ENCODE results near the gene KRTAP10-5. TPM values are rescaled to one million over a fixed set of nuclear protein-coding genes. Genes with fewer than 3 reads are reported as not detected.

The KRTAP10-5 gene
- polyA plus RNA-seq, 1 experiment, result not detected

DNA sequence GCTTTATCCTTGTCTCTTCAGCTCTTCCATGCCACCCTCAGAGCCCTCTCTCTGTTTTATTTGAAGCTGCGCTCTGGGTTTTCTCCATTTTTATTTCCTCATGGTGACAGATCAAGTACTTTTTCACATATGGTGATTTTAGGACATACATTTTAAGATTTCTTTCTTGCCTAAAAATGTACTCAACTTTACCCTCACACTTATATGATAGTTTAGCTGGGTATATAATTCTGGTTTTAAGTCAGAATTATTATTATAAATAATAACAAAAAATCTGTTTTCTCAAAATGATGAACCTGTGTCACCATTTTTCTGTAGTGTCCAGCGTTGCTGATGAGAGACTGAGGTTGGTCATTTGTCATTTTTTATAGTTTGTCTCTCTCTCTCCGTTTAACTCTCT lies 754 bp upstream of the KRTAP10-5 start:
- CTCF ChIA-PET, result no interaction called here
- POLR2A ChIA-PET, result no interaction called here
- Histone ChIP-seq H3K4me3 (ENCODE audit: low read depth, low read length) (no peak overlapping the region), H3K27me3 (ENCODE audit: control insufficient read depth, insufficient read depth, low read length) (no peaks in the 10 kb centered on the region), H3K27ac (ENCODE audit: low read depth, low read length) (no peak overlapping the region), H3K9me3 (ENCODE audit: control insufficient read depth, insufficient read depth, low read length) (peaks cover 30% of the 10 kb centered on the region)
- TF ChIP-seq, protein P1, sequence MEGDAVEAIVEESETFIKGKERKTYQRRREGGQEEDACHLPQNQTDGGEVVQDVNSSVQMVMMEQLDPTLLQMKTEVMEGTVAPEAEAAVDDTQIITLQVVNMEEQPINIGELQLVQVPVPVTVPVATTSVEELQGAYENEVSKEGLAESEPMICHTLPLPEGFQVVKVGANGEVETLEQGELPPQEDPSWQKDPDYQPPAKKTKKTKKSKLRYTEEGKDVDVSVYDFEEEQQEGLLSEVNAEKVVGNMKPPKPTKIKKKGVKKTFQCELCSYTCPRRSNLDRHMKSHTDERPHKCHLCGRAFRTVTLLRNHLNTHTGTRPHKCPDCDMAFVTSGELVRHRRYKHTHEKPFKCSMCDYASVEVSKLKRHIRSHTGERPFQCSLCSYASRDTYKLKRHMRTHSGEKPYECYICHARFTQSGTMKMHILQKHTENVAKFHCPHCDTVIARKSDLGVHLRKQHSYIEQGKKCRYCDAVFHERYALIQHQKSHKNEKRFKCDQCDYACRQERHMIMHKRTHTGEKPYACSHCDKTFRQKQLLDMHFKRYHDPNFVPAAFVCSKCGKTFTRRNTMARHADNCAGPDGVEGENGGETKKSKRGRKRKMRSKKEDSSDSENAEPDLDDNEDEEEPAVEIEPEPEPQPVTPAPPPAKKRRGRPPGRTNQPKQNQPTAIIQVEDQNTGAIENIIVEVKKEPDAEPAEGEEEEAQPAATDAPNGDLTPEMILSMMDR (IDR thresholded peaks at IDR 0.05; ENCODE audit: low read depth, low read length), result no peak
- no peak for DNase-seq (ENCODE audit: low read depth, low spot score)

DNA sequence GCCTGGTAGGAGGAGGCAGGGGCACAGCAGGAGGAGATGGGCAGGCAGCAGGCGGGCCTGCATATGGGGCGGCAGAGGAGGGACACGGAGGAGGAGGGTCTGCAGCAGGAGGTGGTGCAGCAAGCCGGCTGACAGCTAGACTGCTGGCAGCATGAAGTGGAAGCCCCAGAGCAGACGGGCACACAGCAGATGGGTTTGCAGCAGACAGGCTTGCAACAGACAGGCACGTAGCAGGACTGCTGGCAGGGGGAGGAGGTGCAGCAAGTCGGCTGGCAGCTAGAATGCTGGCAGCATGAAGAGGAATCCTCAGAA lies 615 bp downstream of the KRTAP10-5 start:
- TF ChIP-seq, protein P1 (IDR thresholded peaks at IDR 0.05; ENCODE audit: low read depth, low read length), result no peak
- CTCF ChIA-PET, result no interaction called here
- POLR2A ChIA-PET, result no interaction called here

DNA sequence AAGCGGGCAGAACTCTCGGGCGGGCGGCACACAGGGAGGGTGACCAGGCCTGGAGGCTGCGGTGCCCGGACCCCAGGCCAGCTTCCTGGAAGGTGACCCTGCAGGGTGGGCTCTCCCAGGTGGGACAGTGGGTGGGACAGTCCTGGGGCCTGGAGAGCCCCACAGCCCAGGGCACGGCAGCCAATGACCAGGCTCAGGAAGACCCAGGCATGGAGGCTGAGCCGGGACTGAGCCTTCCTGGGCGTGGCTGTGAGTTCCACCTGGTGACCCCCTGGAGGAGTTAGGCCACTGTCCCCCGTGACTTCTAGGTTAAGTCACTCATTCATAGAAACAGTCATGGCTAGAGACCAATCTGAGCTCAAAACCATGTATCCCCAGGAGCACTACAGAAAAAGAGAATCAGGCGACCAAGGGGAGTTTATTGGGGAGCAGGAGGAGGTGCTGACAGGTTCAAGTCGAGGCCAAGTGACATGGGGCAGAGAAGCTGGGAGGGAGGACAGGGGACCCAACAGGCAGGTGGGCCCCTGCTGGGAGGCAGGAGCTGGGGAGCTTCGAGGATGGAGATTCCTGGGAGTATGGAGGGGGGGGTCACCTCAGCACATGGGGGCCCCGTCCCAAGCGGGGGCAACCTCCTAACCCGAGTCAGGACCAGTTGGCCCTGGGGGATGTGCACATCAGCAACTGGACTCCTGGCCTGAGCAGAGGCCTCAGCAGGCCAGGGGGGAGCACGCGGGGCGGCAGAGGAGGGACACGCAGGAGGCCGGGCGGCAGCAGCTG lies 1.2 kb downstream of the KRTAP10-5 start:
- Histone ChIP-seq H3K27me3 (ENCODE audit: control insufficient read depth, insufficient read depth, low read length) (no peaks in the 10 kb centered on the region), H3K9me3 (ENCODE audit: control insufficient read depth, insufficient read depth, low read length) (peaks cover 30% of the 10 kb centered on the region), H3K27ac (ENCODE audit: low read depth, low read length) (no peak overlapping the region), H3K4me3 (ENCODE audit: low read depth, low read length) (no peak overlapping the region)
- DNase-seq (ENCODE audit: low read depth, low spot score), result no peak
- ChIA-PET POLR2A (no interaction called here), CTCF (no interaction called here)
- TF ChIP-seq, protein P1 (IDR thresholded peaks at IDR 0.05; ENCODE audit: low read depth, low read length), result no peak

More for the DNA sequence above, 615 bp downstream of the KRTAP10-5 start:
- peaks cover 30% of the 10 kb centered on the region for H3K9me3 ChIP-seq (ENCODE audit: control insufficient read depth, insufficient read depth, low read length)
- no peak for DNase-seq (ENCODE audit: low read depth, low spot score)
- no peaks in the 10 kb centered on the region for H3K27me3 ChIP-seq (ENCODE audit: control insufficient read depth, insufficient read depth, low read length)
- H3K4me3 ChIP-seq (ENCODE audit: low read depth, low read length), result no peak overlapping the region
- H3K27ac ChIP-seq (ENCODE audit: low read depth, low read length), result no peak overlapping the region

DNA sequence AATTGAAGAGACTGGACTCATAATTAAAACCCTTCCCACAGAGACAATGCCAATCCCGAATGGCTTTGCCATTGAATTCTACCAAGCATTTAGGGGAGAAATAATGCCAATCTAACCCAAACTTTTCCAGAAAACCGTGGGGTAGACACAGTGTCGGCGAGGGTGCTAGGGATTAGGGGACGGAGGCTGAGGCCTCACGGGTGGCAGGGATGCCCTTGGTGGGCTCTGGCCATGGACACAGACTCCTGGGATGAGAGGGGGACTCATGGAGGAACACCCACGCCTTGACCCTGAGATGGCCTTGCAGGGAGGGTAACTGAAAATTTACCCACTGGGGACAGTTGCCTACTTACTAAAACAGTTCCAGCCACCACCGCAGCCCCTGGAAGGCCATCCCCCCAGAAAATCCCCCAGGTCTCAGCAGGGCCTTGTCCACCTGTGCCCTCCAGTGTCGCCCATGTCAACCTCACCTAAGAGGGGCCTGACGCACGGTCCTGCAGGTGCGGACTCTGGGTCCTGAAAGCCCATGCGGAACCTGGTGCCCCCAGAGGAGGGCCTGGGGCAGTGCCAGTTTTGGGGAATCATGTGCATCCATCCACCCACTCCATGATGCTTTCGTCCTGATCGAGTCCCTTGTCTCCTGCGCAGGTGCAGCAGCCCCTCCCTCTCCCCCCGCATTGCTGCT lies 1.9 kb downstream of the KRTAP10-5 start:
- CTCF ChIA-PET, result no interaction called here
- Histone ChIP-seq H3K9me3 (ENCODE audit: control insufficient read depth, insufficient read depth, low read length) (peaks cover 30% of the 10 kb centered on the region), H3K4me3 (ENCODE audit: low read depth, low read length) (no peak overlapping the region), H3K27me3 (ENCODE audit: control insufficient read depth, insufficient read depth, low read length) (no peaks in the 10 kb centered on the region), H3K27ac (ENCODE audit: low read depth, low read length) (no peak overlapping the region)
- TF ChIP-seq, protein P1 (IDR thresholded peaks at IDR 0.05; ENCODE audit: low read depth, low read length), result no peak
- DNase-seq (ENCODE audit: low read depth, low spot score), result no peak
- POLR2A ChIA-PET, result no interaction called here

DNA sequence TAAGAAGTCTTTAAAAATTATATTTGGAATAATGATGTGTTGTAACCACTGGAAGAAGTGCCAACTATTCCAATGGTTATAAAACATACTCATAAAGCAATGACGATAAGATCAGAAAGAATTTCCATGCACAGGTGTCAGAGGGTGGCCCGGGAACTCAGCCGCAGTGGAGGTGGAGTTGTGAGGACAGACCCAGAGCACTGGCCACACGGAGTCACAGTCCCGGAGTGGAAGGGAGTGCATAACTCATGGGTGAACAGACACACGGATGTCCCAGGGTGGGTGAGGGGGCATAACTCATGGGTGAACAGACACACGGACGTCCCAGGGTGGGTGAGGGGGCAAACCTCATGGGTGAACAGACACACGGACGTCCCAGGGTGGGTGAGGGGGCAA lies 4.4 kb downstream of the KRTAP10-5 start:
- DNase-seq (ENCODE audit: low read depth, low spot score), result no peak
- Histone ChIP-seq H3K27me3 (ENCODE audit: control insufficient read depth, insufficient read depth, low read length) (no peaks in the 10 kb centered on the region), H3K9me3 (ENCODE audit: control insufficient read depth, insufficient read depth, low read length) (peaks cover 31% of the 10 kb centered on the region), H3K4me3 (ENCODE audit: low read depth, low read length) (no peak overlapping the region), H3K27ac (ENCODE audit: low read depth, low read length) (no peak overlapping the region)
- ChIA-PET CTCF (no interaction called here), POLR2A (no interaction called here)
- TF ChIP-seq, protein P1 (IDR thresholded peaks at IDR 0.05; ENCODE audit: low read depth, low read length), result no peak

Measured in AG04450 (cell line).